Measurements from ENCODE around the gene AIG1.

Gene AIG1

GRCh38 chr6:143151381-143151780 lies 90.7 kb downstream of the AIG1 start:
- TF ChIP-seq GATA3 (IDR thresholded peaks at IDR 0.05; ENCODE audit: low read depth, low read length) (no peak), GATA2 (IDR thresholded peaks at IDR 0.05; ENCODE audit: low read depth, low read length) (no peak)

GRCh38 chr6:143155681-143156080 lies 95.0 kb downstream of the AIG1 start:
- no peak for TF ChIP-seq GATA3 (IDR thresholded peaks at IDR 0.05; ENCODE audit: low read depth, low read length)
- no peak for TF ChIP-seq GATA2 (IDR thresholded peaks at IDR 0.05; ENCODE audit: low read depth, low read length)

GRCh38 chr6:143157131-143157530 lies 96.4 kb downstream of the AIG1 start:
- TF ChIP-seq GATA3 (IDR thresholded peaks at IDR 0.05; ENCODE audit: low read depth, low read length) (no peak), GATA2 (IDR thresholded peaks at IDR 0.05; ENCODE audit: low read depth, low read length) (no peak)

- TF ChIP-seq GATA2 (IDR thresholded peaks at IDR 0.05; ENCODE audit: low read depth, low read length) (no peak), GATA3 (IDR thresholded peaks at IDR 0.05; ENCODE audit: low read depth, low read length) (no peak)
Measured at GRCh38 chr6:143158113-143158581, 97.5 kb downstream of the AIG1 start.

GRCh38 chr6:143159001-143159400 lies 98.3 kb downstream of the AIG1 start:
- TF ChIP-seq GATA2 (IDR thresholded peaks at IDR 0.05; ENCODE audit: low read depth, low read length) (no peak), GATA3 (IDR thresholded peaks at IDR 0.05; ENCODE audit: low read depth, low read length) (no peak)

GRCh38 chr6:143160015-143160414 lies 99.3 kb downstream of the AIG1 start:
- TF ChIP-seq GATA2 (IDR thresholded peaks at IDR 0.05; ENCODE audit: low read depth, low read length) (no peak), GATA3 (IDR thresholded peaks at IDR 0.05; ENCODE audit: low read depth, low read length) (no peak)

- TF ChIP-seq GATA3 (IDR thresholded peaks at IDR 0.05; ENCODE audit: low read depth, low read length) (no peak), GATA2 (IDR thresholded peaks at IDR 0.05; ENCODE audit: low read depth, low read length) (no peak)
Measured at GRCh38 chr6:143160439-143161220, 99.9 kb downstream of the AIG1 start.

- TF ChIP-seq GATA3 (IDR thresholded peaks at IDR 0.05; ENCODE audit: low read depth, low read length) (no peak), GATA2 (IDR thresholded peaks at IDR 0.05; ENCODE audit: low read depth, low read length) (no peak)
Measured at GRCh38 chr6:143163621-143164020, 102.9 kb downstream of the AIG1 start.

- no peak for TF ChIP-seq GATA3 (IDR thresholded peaks at IDR 0.05; ENCODE audit: low read depth, low read length)
- TF ChIP-seq GATA2 (IDR thresholded peaks at IDR 0.05; ENCODE audit: low read depth, low read length), result no peak
Measured at GRCh38 chr6:143164565-143165105, 103.9 kb downstream of the AIG1 start.

- TF ChIP-seq GATA2 (IDR thresholded peaks at IDR 0.05; ENCODE audit: low read depth, low read length) (no peak), GATA3 (IDR thresholded peaks at IDR 0.05; ENCODE audit: low read depth, low read length) (no peak)
Measured at GRCh38 chr6:143165315-143165855, 104.7 kb downstream of the AIG1 start.

GRCh38 chr6:143166247-143166695 lies 105.6 kb downstream of the AIG1 start:
- TF ChIP-seq GATA2 (IDR thresholded peaks at IDR 0.05; ENCODE audit: low read depth, low read length) (no peak), GATA3 (IDR thresholded peaks at IDR 0.05; ENCODE audit: low read depth, low read length) (no peak)

- no peak for TF ChIP-seq GATA2 (IDR thresholded peaks at IDR 0.05; ENCODE audit: low read depth, low read length)
- no peak for TF ChIP-seq GATA3 (IDR thresholded peaks at IDR 0.05; ENCODE audit: low read depth, low read length)
Measured at GRCh38 chr6:143167224-143167623, 106.5 kb downstream of the AIG1 start.

- TF ChIP-seq GATA3 (IDR thresholded peaks at IDR 0.05; ENCODE audit: low read depth, low read length) (no peak), GATA2 (IDR thresholded peaks at IDR 0.05; ENCODE audit: low read depth, low read length) (no peak)
Measured at GRCh38 chr6:143169440-143169839, 108.8 kb downstream of the AIG1 start.

GRCh38 chr6:143174516-143174915 lies 113.8 kb downstream of the AIG1 start:
- no peak for TF ChIP-seq GATA3 (IDR thresholded peaks at IDR 0.05; ENCODE audit: low read depth, low read length)
- TF ChIP-seq GATA2 (IDR thresholded peaks at IDR 0.05; ENCODE audit: low read depth, low read length), result no peak

GRCh38 chr6:143174951-143175350 lies 114.3 kb downstream of the AIG1 start:
- TF ChIP-seq GATA2 (IDR thresholded peaks at IDR 0.05; ENCODE audit: low read depth, low read length), result no peak
- TF ChIP-seq GATA3 (IDR thresholded peaks at IDR 0.05; ENCODE audit: low read depth, low read length), result no peak
